ENCODE results near the gene ZNF436. TPM values are rescaled to one million over a fixed set of nuclear protein-coding genes. Genes with fewer than 3 reads are reported as not detected.

ZNF436 gene
- polyA plus RNA-seq, 1 donor (not counting 4 experiments of a cell fraction or from before 2014, with no cell fraction given), result 12.6 TPM

- H2AFZ ChIP-seq (ENCODE audit: control insufficient read depth, low read length), result peak overlapping the region; percentile 67
- peaks cover 30% of the 10 kb centered on the region for H3K4me1 ChIP-seq (ENCODE audit: control insufficient read depth, extremely low read depth, insufficient read depth, low read length)
- no peaks in the 10 kb centered on the region for H3K36me3 ChIP-seq (ENCODE audit: control insufficient read depth in 2 of 2, extremely low read depth in 1 of 2, insufficient read depth in 2 of 2, low read length in 2 of 2)
- FAIRE-seq (no peak), DNase-seq (ENCODE audit: low read depth, low spot score) (no peak)
- no peaks in the 10 kb centered on the region for H3K27me3 ChIP-seq (ENCODE audit: control insufficient read depth, extremely low read depth, insufficient read depth, low read length)
- no peaks in the 10 kb centered on the region for H4K20me1 ChIP-seq (ENCODE audit: control insufficient read depth, extremely low read depth, insufficient read depth, low read length)
- dilution Hi-C loops (cut with MboI; ENCODE audit: extremely low pct_ligation_motif_present, low sequenced_read_pairs), result no loop called here
- peak overlapping the region; percentile 80 for H3K27ac ChIP-seq (ENCODE audit: control insufficient read depth, insufficient read depth, low read length)
- H3K4me3 ChIP-seq (ENCODE audit: control insufficient read depth in 2 of 3, extremely low read depth in 1 of 3, insufficient read depth in 2 of 3, low read depth in 1 of 3, low read length in 3 of 3), result peak overlapping the region in 1 of 3 experiments; percentile 6
- TF ChIP-seq CTCF (optimal IDR thresholded peaks at IDR 0.05 in 1 of 3, IDR thresholded peaks at IDR 0.05 in 1 of 3, conservative IDR thresholded peaks at IDR 0.05 in 1 of 3; ENCODE audit: extremely low read depth in 1 of 3, insufficient read depth in 2 of 3, low read length in 3 of 3), result no peak
- no peak for TF ChIP-seq EZH2 (IDR thresholded peaks at IDR 0.05; ENCODE audit: low read length)
- peak overlapping the region; percentile 38 for H3K9ac ChIP-seq (ENCODE audit: control insufficient read depth, extremely low read depth, insufficient read depth, low read length)
- H3K9me3 ChIP-seq (ENCODE audit: control insufficient read depth, low read depth, low read length), result no peaks in the 10 kb centered on the region
- peaks cover 2% of the 10 kb centered on the region for H3K9me1 ChIP-seq (ENCODE audit: control insufficient read depth, extremely low read depth, insufficient read depth, low read length)
- H3K4me2 ChIP-seq (ENCODE audit: control insufficient read depth, extremely low read depth, insufficient read depth, low read depth, low read length), result peak overlapping the region; percentile 74
- no peaks in the 10 kb centered on the region for H3K79me2 ChIP-seq (ENCODE audit: control insufficient read depth, insufficient read depth, low read length)
These were observed 32.8 kb upstream of the ZNF436 start for GRCh38 chr1:23402286-23403037.

- no peak overlapping the region for H3K27ac ChIP-seq (ENCODE audit: control insufficient read depth, insufficient read depth, low read length)
- H3K9ac ChIP-seq (ENCODE audit: control insufficient read depth, extremely low read depth, insufficient read depth, low read length), result no peak overlapping the region
- dilution Hi-C loops (cut with MboI; ENCODE audit: extremely low pct_ligation_motif_present, low sequenced_read_pairs), result no loop called here
- H3K9me1 ChIP-seq (ENCODE audit: control insufficient read depth, extremely low read depth, insufficient read depth, low read length), result peaks cover 2% of the 10 kb centered on the region
- no peaks in the 10 kb centered on the region for H4K20me1 ChIP-seq (ENCODE audit: control insufficient read depth, extremely low read depth, insufficient read depth, low read length)
- TF ChIP-seq EZH2 (IDR thresholded peaks at IDR 0.05; ENCODE audit: low read length) (no peak), CTCF (optimal IDR thresholded peaks at IDR 0.05 in 1 of 3, IDR thresholded peaks at IDR 0.05 in 1 of 3, conservative IDR thresholded peaks at IDR 0.05 in 1 of 3; ENCODE audit: extremely low read depth in 1 of 3, insufficient read depth in 2 of 3, low read length in 3 of 3) (no peak)
- H3K4me1 ChIP-seq (ENCODE audit: control insufficient read depth, extremely low read depth, insufficient read depth, low read length), result peaks cover 20% of the 10 kb centered on the region
- FAIRE-seq, result no peak
- no peaks in the 10 kb centered on the region for H3K36me3 ChIP-seq (ENCODE audit: control insufficient read depth in 2 of 2, extremely low read depth in 1 of 2, insufficient read depth in 2 of 2, low read length in 2 of 2)
- H3K9me3 ChIP-seq (ENCODE audit: control insufficient read depth, low read depth, low read length), result no peaks in the 10 kb centered on the region
- H3K79me2 ChIP-seq (ENCODE audit: control insufficient read depth, insufficient read depth, low read length), result no peaks in the 10 kb centered on the region
- no peak overlapping the region for H2AFZ ChIP-seq (ENCODE audit: control insufficient read depth, low read length)
- H3K4me3 ChIP-seq (ENCODE audit: control insufficient read depth in 2 of 3, extremely low read depth in 1 of 3, insufficient read depth in 2 of 3, low read depth in 1 of 3, low read length in 3 of 3), result no peak overlapping the region
- no peak for DNase-seq (ENCODE audit: low read depth, low spot score)
- no peak overlapping the region for H3K4me2 ChIP-seq (ENCODE audit: control insufficient read depth, extremely low read depth, insufficient read depth, low read depth, low read length)
- no peaks in the 10 kb centered on the region for H3K27me3 ChIP-seq (ENCODE audit: control insufficient read depth, extremely low read depth, insufficient read depth, low read length)
These were observed 31.7 kb upstream of the ZNF436 start for GRCh38 chr1:23401313-23401712.
